Gastrocnemius medialis (tissue), 4 donors: ENCODE data around the gene SELENOI.

Experiments used
- CTCF ChIP-seq, 5 experiments: fragments of 450-650 bp in 3 of 5; fragments of 200-600 bp in 2 of 5; sonication (generic) in 2 of 5; IDR thresholded peaks in 4 of 5; conservative IDR thresholded peaks in 1 of 5; 1 replicate in 4 of 5; 2 replicates in 1 of 5; pipeline ENCODE4 v1.5.1; 2016 to 2019; ENCODE audit warnings: antibody characterized with exemption in 5 of 5, mild to moderate bottlenecking in 3 of 5, moderate library complexity in 3 of 5
- POLR2A ChIP-seq, 2 donors: fragments of 450-650 bp; IDR thresholded peaks; one replicate each; pipeline ENCODE4 v1.6.1; 2017; ENCODE audit warnings: antibody characterized with exemption in 2 of 2, mild to moderate bottlenecking in 2 of 2, moderate library complexity in 2 of 2

DNA sequence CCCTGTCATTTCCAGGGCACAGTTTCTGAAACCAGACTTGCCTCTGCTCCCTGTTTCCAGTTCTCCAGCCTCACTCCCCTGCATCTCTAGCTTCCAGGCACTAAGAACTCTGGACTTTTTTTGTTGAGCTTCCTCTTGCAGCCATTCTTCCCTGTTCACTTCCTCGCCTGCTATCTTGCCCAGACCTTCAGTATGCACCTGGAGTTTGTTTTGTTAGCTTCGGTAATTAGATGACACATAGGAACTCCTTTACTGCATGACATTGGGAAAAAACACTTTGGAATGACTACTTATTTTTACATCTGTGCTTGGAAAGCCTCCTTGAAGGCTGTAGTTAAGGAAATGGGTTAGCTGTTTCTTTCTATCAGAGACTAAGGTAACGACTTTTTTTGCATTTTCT, 96.8 kb downstream of the SELENOI start:
- TF ChIP-seq CTCF (IDR thresholded peaks at IDR 0.05 in 4 of 5, conservative IDR thresholded peaks at IDR 0.05 in 1 of 5) (no peak), POLR2A (IDR thresholded peaks at IDR 0.05) (no peak)
